NB4 (cell line): ENCODE results near the gene TMEM145.

Source experiments
- DNase-seq: peaks from one replicate; pipeline ENCODE4 v3.0.0; 2010; ENCODE audit warnings: low read depth
- H3K4me3 ChIP-seq: one replicate; pipeline ENCODE4 v1.5.1; 2011; ENCODE audit warnings: mild to moderate bottlenecking, low read depth, low read length, moderate library complexity
- MYC ChIP-seq: IDR thresholded peaks from 2 replicates; pipeline ENCODE4 v1.6.1; 2011; ENCODE audit warnings: low read depth, low read length
- POLR2A ChIP-seq: IDR thresholded peaks from 2 replicates; pipeline ENCODE4 v1.6.1; 2011; ENCODE audit warnings: mild to moderate bottlenecking; ENCODE audit not compliant: insufficient read length; ENCODE audit errors: extremely low read depth
- TF ChIP-seq, protein P1 (sequence below): IDR thresholded peaks from one replicate; pipeline ENCODE4 v1.5.1; 2012; ENCODE audit warnings: low read depth, low read length
- TF ChIP-seq, protein P2 (sequence below): IDR thresholded peaks from 2 replicates; pipeline ENCODE4 v1.6.1; 2011; ENCODE audit warnings: low read depth, low read length

Gene TMEM145

DNA sequence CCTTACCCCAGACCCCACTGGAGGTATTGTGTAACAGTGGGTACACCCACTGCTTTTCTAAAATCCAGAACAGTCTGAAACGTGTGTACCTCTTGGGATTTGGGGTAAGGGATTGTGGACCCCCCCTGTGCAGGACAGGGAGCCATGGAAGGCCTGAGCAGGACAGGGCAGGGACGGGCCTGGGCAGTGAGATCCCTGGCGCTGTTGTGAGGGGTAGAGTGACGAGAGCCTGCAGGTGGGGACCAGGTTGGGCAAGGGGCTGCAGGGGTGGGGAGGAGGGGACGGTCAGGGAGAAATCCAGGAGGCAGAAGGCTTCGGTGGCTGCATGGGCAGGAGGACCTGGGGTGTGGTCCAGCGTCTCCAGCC is 48.4 kb downstream of the TMEM145 start:
- no peak for DNase-seq
- no peak overlapping the region for H3K4me3 ChIP-seq
- TF ChIP-seq, protein P1, sequence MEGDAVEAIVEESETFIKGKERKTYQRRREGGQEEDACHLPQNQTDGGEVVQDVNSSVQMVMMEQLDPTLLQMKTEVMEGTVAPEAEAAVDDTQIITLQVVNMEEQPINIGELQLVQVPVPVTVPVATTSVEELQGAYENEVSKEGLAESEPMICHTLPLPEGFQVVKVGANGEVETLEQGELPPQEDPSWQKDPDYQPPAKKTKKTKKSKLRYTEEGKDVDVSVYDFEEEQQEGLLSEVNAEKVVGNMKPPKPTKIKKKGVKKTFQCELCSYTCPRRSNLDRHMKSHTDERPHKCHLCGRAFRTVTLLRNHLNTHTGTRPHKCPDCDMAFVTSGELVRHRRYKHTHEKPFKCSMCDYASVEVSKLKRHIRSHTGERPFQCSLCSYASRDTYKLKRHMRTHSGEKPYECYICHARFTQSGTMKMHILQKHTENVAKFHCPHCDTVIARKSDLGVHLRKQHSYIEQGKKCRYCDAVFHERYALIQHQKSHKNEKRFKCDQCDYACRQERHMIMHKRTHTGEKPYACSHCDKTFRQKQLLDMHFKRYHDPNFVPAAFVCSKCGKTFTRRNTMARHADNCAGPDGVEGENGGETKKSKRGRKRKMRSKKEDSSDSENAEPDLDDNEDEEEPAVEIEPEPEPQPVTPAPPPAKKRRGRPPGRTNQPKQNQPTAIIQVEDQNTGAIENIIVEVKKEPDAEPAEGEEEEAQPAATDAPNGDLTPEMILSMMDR, result no peak
- TF ChIP-seq MYC (no peak), POLR2A (no peak)
- TF ChIP-seq, protein P2, sequence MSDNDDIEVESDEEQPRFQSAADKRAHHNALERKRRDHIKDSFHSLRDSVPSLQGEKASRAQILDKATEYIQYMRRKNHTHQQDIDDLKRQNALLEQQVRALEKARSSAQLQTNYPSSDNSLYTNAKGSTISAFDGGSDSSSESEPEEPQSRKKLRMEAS, result no peak

DNA sequence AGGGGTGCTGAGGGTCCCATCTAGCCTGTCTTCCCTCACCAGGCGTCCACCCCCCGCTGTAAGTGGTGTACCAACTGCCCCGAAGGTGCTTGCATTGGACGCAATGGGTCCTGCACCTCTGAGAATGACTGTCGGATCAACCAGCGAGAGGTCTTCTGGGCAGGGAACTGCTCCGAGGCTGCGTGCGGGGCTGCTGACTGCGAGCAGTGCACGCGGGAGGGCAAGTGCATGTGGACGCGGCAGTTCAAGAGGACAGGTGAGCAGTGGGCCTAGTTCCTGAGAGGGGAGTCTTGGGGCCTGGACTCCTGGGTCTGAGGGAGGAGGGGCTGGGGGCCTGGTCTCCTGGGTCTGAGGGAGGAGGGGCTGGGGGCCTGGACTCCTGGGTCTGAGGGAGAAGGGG is 49.2 kb downstream of the TMEM145 start:
- TF ChIP-seq, protein P2, result no peak
- TF ChIP-seq MYC (no peak), POLR2A (no peak)
- TF ChIP-seq, protein P1, result no peak
- no peak for DNase-seq

DNA sequence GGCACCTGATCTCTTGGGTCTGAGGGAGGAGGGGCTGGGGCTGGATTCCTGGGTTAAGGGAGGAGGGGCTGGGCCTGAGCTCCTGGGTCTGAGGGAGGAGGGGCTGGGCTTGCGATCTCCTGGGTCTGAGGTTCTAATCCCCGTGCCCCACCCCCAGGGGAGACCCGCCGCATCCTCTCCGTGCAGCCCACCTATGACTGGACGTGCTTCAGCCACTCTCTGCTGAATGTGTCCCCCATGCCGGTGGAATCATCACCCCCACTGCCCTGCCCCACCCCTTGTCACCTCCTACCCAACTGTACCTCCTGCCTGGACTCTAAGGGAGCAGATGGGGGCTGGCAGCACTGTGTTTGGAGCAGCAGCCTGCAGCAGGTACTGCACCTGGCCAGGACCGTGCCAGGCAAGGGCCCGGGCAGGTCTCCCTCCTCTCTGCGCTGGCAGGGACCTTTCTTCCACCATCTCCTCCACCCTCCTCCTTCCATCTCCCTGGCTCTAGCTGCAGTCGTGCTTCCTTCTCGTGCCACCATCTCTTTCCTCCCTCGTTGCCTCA is 49.9 kb downstream of the TMEM145 start:
- TF ChIP-seq, protein P1, result no peak
- TF ChIP-seq, protein P2, result no peak
- TF ChIP-seq POLR2A, result no peak
- no peak for DNase-seq
- no peak overlapping the region for H3K4me3 ChIP-seq

More for the DNA sequence above, 49.2 kb downstream of the TMEM145 start:
- no peak overlapping the region for H3K4me3 ChIP-seq

DNA sequence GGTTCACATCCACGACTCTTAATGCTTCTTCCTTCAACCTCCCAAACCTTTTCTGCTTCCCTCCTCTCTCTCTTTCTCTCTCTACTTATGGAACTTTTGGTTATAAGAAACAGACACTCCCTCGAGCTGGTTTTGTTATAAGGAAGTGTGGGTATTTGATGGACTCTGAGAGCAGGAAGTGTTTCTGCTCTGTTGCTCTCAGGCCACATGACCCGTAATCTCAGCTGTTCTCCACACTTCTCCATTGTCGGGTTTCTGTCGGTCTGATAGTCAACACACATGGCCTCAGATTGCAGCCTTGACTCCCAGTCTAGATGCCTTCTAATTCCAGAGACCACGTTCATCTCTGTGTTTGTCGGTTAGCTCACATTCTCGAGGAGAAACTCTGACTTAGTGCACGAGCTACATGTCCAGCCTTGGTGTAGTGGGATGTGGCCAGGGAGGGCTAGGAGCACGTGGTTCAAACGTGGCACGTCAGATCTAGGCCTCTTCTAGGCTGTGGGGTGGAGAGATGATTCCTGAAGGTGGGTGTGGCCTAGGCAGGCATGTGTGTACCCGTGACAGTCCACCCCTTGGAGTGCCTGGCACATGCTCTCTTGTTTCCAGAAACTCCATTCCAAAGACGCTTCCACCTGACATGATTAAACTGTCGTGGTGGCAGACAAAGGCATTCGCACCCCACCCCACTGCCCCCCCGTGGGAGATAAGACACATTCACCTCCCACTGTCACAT is 50.7 kb downstream of the TMEM145 start:
- TF ChIP-seq POLR2A (no peak), MYC (no peak)
- TF ChIP-seq, protein P1, result no peak
- TF ChIP-seq, protein P2, result no peak
- no peak overlapping the region for H3K4me3 ChIP-seq
- no peak for DNase-seq

DNA sequence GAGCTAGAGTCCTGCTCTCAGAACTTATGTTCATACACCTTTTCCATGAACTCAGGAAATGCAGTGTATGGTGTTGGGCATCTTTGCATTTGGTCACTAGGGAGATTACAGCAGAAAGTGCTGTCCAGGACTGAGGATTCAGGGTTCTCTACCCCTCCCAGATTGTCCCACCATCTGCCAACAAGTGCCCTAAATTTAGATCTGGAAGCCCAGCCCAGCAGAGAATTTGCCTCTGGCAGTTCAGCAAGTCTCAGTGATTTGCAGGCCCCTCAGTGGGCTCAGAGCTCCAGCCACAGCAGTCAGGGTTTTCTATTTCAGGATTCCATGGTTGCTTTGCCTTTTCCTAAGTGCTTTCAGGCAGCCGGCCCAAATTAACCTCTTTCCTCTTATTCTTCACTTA is 53.6 kb downstream of the TMEM145 start:
- TF ChIP-seq POLR2A (no peak), MYC (no peak)
- TF ChIP-seq, protein P2, result no peak
- TF ChIP-seq, protein P1, result no peak
- no peak for DNase-seq
- no peak overlapping the region for H3K4me3 ChIP-seq
